HEK293T (cell line): ENCODE data around the gene ACTN2.

Experiments
- ARNT ChIP-seq: fragments of 450-650 bp; IDR thresholded peaks from 2 replicates; pipeline ENCODE4 v1.6.1; 2017; ENCODE audit warnings: mild to moderate bottlenecking
- BHLHE40 ChIP-seq: fragments of 450-650 bp; IDR thresholded peaks from 2 replicates; pipeline ENCODE4 v1.6.1; 2016; ENCODE audit warnings: mild to moderate bottlenecking, moderate library complexity, borderline replicate concordance
- ELF4 ChIP-seq: fragments of 450-650 bp; IDR thresholded peaks from 2 replicates; pipeline ENCODE4 v1.6.1; 2017; ENCODE audit warnings: antibody characterized with exemption
- FOXA1 ChIP-seq: fragments of 450-650 bp; IDR thresholded peaks from 2 replicates; pipeline ENCODE4 v1.6.1; 2016; ENCODE audit warnings: mild to moderate bottlenecking
- FOXM1 ChIP-seq: fragments of 450-650 bp; IDR thresholded peaks from 2 replicates; pipeline ENCODE4 v1.6.1; 2017; ENCODE audit warnings: mild to moderate bottlenecking, borderline replicate concordance
- HDGF ChIP-seq: fragments of 450-650 bp; IDR thresholded peaks from 2 replicates; pipeline ENCODE4 v1.6.1; 2017; ENCODE audit warnings: antibody characterized with exemption, borderline replicate concordance
- NFRKB ChIP-seq: fragments of 450-650 bp; IDR thresholded peaks from 2 replicates; pipeline ENCODE4 v1.6.1; 2016; ENCODE audit warnings: mild to moderate bottlenecking, moderate library complexity
- SP1 ChIP-seq: fragments of 450-650 bp; IDR thresholded peaks from 2 replicates; pipeline ENCODE4 v1.6.1; 2017
- TARDBP ChIP-seq: fragments of 450-650 bp; IDR thresholded peaks from 2 replicates; pipeline ENCODE4 v1.6.1; 2016
- ZNF384 ChIP-seq: fragments of 450-650 bp; IDR thresholded peaks from 2 replicates; pipeline ENCODE4 v1.6.1; 2016

- TF ChIP-seq HDGF (no peak), ZNF384 (no peak), ARNT (no peak), BHLHE40 (no peak), FOXA1 (no peak), NFRKB (no peak), TARDBP (no peak), ELF4 (no peak), FOXM1 (no peak), SP1 (no peak)
Observed at GRCh38 chr1:236686815-236687160, 489 bp downstream of the ACTN2 start.
